HG02870 (cell line): ENCODE results near the gene ARHGEF10L.
"Not testable (repeated sequence)": the region's sequence is repeated elsewhere in the genome, so short reads cannot be mapped to it uniquely, and the experiment has no call there.

Experiments
- ATAC-seq: cut with Tn5 transposase; IDR thresholded peaks from one replicate; pipeline ENCODE4 v1.9.1; 2021; ENCODE audit warnings: mild to moderate bottlenecking, moderate library complexity; ENCODE audit not compliant: unreplicated experiment

The ARHGEF10L gene

DNA sequence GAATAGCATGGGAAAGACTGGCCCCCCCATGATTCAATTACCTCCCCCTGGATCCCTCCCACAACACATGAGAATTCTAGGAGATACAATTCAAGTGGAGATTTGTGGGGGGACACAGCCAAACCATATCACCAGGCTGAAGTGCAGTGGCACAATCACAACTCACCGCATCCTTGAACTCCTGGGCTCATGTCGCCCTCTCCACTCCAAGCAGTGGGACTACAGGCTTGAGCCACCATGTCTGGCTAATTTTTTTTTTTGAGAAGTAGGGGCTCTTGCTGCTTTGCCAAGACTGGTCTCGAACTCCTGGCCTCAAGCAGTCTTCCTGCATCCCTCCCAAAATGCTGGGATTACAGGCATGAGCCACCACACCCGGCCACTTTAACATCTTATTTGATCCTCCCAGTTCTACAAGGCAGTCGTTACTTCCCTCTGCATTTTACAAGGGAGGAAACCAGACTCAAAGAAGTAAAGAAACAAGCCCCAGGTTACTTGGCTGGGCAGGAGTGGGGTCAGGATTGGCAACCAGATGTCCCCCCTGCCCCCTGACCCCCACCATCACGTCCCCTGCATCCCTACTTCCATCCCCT, 188.7 kb downstream of the ARHGEF10L start:
- no peak for ATAC-seq

GRCh38 chr1:17729248-17729647, 189.8 kb downstream of the ARHGEF10L start:
- ATAC-seq: no peak

- no peak for ATAC-seq
These were observed 190.4 kb downstream of the ARHGEF10L start for GRCh38 chr1:17729909-17730308.

GRCh38 chr1:17731460-17731859, 192.0 kb downstream of the ARHGEF10L start:
- no peak for ATAC-seq

- no peak for ATAC-seq
These were observed 193.0 kb downstream of the ARHGEF10L start for GRCh38 chr1:17732475-17732874.

DNA sequence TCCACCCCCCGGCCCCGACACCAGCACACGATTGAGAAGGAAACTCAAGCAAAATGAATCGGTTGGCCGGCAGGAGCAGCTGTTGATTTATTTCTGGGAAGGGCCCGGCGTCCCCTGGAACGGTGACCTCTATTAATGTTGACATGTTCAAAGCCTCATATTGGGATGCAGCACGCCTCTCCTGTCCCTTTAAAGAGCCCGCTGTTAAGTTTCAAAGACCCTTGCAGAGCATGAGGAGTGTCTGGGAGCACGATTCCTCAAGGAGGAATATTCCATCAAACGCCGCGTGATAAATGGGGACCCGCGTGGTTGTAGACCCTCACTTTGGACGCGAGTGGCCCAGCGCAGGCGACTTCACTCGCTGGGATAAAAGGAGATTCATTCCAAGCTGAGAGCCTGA, 194.2 kb downstream of the ARHGEF10L start:
- no peak for ATAC-seq

- no peak for ATAC-seq
These were observed 195.1 kb downstream of the ARHGEF10L start for GRCh38 chr1:17734609-17735008.

GRCh38 chr1:17735348-17735747, 195.8 kb downstream of the ARHGEF10L start:
- ATAC-seq: no peak

- no peak for ATAC-seq
These were observed 196.3 kb downstream of the ARHGEF10L start for GRCh38 chr1:17735793-17736192.

- ATAC-seq: no peak
These were observed 197.1 kb downstream of the ARHGEF10L start for GRCh38 chr1:17736625-17737024.

DNA sequence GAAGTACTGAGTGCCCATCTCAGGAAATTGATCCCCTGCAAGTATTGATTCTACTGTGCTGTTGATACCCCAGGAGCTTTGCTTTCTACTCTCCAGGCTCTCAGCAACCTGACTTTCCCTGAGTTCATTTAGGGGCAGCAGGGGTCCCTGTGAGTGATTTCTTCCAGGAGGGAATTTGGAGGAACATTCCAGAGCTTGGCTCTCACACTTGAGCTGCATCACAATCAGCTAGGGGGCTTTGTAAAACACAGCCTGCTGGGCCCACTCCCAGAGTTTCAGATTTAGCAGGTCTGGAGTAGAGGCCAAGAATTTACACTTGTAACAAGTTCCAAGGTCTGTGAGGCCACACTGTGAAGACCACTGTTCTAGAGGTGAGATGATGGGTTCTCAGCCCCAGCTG, 199.6 kb downstream of the ARHGEF10L start:
- no peak for ATAC-seq

DNA sequence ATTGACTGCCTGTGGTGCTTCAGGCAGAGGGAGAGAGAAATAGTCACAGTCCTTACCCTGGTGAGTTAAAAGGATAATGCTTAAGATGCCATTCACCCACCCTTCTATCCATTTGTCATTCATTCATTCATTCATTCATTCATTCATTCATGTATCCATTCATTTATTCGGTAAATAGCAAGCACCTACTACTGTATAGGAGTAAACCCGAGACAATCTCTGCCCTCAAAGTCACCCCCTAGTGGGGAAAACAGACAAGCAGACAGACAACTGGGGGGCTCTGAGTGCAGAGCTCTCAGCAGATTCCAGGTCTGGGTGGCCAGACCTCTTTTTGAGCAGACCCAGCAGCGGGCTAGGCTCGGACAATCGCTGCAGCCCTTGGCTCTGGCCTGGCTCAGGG, 201.6 kb downstream of the ARHGEF10L start:
- no peak for ATAC-seq

- ATAC-seq: no peak
These were observed 203.1 kb downstream of the ARHGEF10L start for GRCh38 chr1:17742583-17742982.

DNA sequence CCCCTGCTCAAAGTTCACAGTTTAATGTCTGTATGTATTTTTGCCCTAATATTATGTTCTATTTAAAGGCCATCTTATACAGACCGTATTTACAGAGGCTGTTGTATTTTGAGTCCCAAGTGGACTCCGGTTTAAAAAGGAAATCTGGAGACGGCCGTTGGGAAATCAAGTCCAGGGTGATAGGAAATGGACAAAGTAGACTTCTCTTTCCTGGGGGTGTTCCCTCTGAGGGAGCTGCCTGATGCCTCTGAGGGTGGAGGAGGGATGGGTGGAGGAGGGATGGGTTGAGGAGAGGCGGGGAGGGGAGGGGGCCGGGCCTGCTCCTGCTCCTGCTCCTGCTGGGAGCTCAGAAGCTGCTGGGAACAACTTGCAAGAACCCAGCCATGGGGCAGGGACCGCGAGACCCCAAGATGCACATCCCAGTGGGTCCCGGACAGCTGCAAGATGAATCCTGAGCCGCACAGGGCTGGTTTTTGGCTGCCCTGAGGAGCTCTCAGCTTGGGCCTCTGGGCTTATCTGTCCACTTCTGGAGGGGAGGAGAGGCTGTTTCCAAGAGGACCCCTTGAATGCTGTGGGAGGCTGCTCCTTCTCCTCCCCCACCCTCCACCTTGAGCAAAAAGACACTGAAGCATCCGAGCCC, 203.6 kb downstream of the ARHGEF10L start:
- no peak for ATAC-seq

DNA sequence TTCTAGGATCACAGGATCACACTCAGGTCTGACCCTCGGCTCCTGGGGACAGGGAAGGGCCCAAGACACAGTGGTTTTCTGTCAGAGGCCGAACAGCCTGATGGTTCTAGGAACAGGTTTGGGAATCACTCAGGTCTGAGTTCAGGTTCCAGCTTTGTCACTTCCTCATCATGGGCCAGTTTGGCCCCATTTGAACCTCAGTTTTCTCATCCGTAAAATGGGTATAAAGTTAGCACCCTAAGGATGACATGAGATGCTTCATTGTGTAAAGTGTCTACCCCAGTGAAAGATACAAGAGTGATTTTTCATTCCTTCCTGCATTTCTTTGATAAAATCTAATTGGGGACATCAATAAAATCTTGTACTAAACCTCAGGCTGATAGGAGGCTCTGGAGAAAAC, 204.4 kb downstream of the ARHGEF10L start:
- ATAC-seq: no peak

GRCh38 chr1:17744666-17745478, 205.4 kb downstream of the ARHGEF10L start:
- no peak for ATAC-seq

GRCh38 chr1:17745479-17745955, 206.0 kb downstream of the ARHGEF10L start:
- no peak for ATAC-seq

DNA sequence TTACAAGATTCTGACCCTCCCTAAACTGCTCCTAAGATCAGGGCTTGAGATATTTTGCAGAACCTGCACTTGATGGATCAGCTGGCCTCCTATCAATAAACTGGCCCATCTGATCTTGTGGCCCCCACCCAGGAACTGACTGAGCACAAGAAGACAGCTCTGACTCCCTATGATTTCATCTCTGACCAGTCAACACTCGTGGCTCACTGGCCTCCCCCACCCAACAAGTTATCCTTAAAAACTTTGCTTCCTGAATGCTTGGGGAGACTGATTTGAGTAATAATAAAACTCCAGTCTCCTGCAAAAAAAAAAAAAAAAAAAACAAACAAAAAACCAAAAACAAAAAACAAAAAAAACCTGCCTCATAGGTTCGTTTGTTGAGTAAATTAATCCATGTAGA, 206.8 kb downstream of the ARHGEF10L start:
- not testable (repeated sequence) for ATAC-seq

DNA sequence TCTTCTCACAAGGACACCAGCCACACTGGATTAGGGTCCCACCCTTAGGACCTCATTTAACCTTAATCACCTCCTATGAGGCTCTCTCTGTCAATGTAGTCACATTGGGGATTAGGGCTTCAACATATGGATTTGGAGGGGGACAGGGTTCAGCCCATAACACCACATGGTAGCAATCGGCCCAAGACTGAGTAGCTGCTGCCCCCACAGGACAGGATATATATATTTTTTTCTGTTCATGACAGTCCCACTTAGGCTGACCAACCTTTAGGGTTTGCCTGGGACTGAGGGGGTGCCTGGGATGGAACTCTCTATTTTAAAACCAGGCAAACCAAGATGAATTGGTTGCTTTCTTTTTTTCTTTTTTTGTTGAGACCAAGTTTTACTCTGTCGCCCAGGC, 207.4 kb downstream of the ARHGEF10L start:
- no peak for ATAC-seq
